Subcutaneous abdominal adipose tissue (tissue), 5 donors: Measurements from ENCODE around the gene VDR.

ENCODE experiments used
- H3K27ac ChIP-seq: one replicate; pipeline ENCODE4 v1.7.0; 2013; ENCODE audit warnings: low read depth, mild to moderate bottlenecking, inconsistent platforms, low read length, moderate library complexity
- H3K27me3 ChIP-seq, 5 donors: one replicate each; pipeline ENCODE4 v1.7.0; 2013; ENCODE audit warnings: low read length in 5 of 5, inconsistent platforms in 1 of 5; ENCODE audit not compliant: control insufficient read depth in 5 of 5, insufficient read depth in 4 of 5
- H3K36me3 ChIP-seq, 5 donors: one replicate each; pipeline ENCODE4 v1.7.0; 2013; ENCODE audit warnings: low read length in 5 of 5; ENCODE audit not compliant: control insufficient read depth in 5 of 5, insufficient read depth in 5 of 5
- H3K4me1 ChIP-seq, 5 donors: one replicate each; pipeline ENCODE4 v1.7.0; 2013; ENCODE audit warnings: low read length in 5 of 5, mild to moderate bottlenecking in 3 of 5, moderate library complexity in 1 of 5; ENCODE audit not compliant: control insufficient read depth in 5 of 5, insufficient read depth in 5 of 5
- H3K4me3 ChIP-seq, 5 donors: one replicate each; pipeline ENCODE4 v1.7.0; 2013; ENCODE audit warnings: low read length in 5 of 5, low read depth in 1 of 5
- H3K9ac ChIP-seq, 5 donors: one replicate each; pipeline ENCODE4 v1.7.0; 2013; ENCODE audit warnings: low read length in 5 of 5, mild to moderate bottlenecking in 4 of 5, moderate library complexity in 3 of 5
- H3K9me3 ChIP-seq, 5 donors: one replicate each; pipeline ENCODE4 v1.7.0; 2013; ENCODE audit warnings: low read length in 5 of 5; ENCODE audit not compliant: control insufficient read depth in 5 of 5
- donor health status: healthy.
- donor health status: healthy.
- donor health status: healthy.
- donor health status: healthy.
- donor health status: healthy.

VDR gene

GRCh38 chr12:47823422-47824086, 81.2 kb downstream of the VDR start:
- no peak overlapping the region for H3K4me3 ChIP-seq
- H3K4me1 ChIP-seq: peaks cover 17 to 81% (median 73%) of the 10 kb centered on the region in 5 donors
- no peaks in the 10 kb centered on the region for H3K27me3 ChIP-seq
- peak overlapping the region in 1 of 5 donors; percentile 44 for H3K9ac ChIP-seq
- no peaks in the 10 kb centered on the region for H3K9me3 ChIP-seq
- peak overlapping the region; percentile 67 for H3K27ac ChIP-seq
- H3K36me3 ChIP-seq: no peaks in the 10 kb centered on the region

GRCh38 chr12:47822863-47823262, 81.9 kb downstream of the VDR start:
- Histone ChIP-seq H3K36me3 (no peaks in the 10 kb centered on the region), H3K9me3 (no peaks in the 10 kb centered on the region), H3K4me3 (no peak overlapping the region), H3K27ac (peak overlapping the region; percentile 67), H3K9ac (peak overlapping the region in 1 of 5 donors; percentile 51), H3K27me3 (no peaks in the 10 kb centered on the region), H3K4me1 (peaks cover 14 to 81% (median 73%) of the 10 kb centered on the region in 5 donors)

- H3K4me1 ChIP-seq: peaks cover 17 to 84% (median 76%) of the 10 kb centered on the region in 5 donors
- no peaks in the 10 kb centered on the region for H3K36me3 ChIP-seq
- H3K9ac ChIP-seq: peak overlapping the region in 1 of 5 donors; percentile 51
- H3K27ac ChIP-seq: peak overlapping the region; percentile 28
- no peaks in the 10 kb centered on the region for H3K27me3 ChIP-seq
- H3K9me3 ChIP-seq: no peaks in the 10 kb centered on the region
- no peak overlapping the region for H3K4me3 ChIP-seq
These were observed 82.4 kb downstream of the VDR start for GRCh38 chr12:47822401-47822800.

- H3K27me3 ChIP-seq: no peaks in the 10 kb centered on the region
- peak overlapping the region in 4 of 5 donors; percentile 65 to 87 (median 82) for H3K4me3 ChIP-seq
- no peaks in the 10 kb centered on the region for H3K36me3 ChIP-seq
- peak overlapping the region; percentile 93 for H3K27ac ChIP-seq
- H3K9me3 ChIP-seq: no peaks in the 10 kb centered on the region
- peaks cover 17 to 89% (median 83%) of the 10 kb centered on the region in 5 donors for H3K4me1 ChIP-seq
- H3K9ac ChIP-seq: peak overlapping the region in 3 of 5 donors; percentile 66 to 73 (median 69)
These were observed 83.5 kb downstream of the VDR start for GRCh38 chr12:47821346-47821706.

GRCh38 chr12:47820631-47821345, 84.0 kb downstream of the VDR start:
- Histone ChIP-seq H3K4me1 (peaks cover 17 to 91% (median 84%) of the 10 kb centered on the region in 5 donors), H3K9ac (peak overlapping the region in 3 of 5 donors; percentile 82 to 97 (median 87))

GRCh38 chr12:47819896-47820630, 84.7 kb downstream of the VDR start, which contains the start of gene HDAC7:
TSS of gene HDAC7 (minus strand) at chr12:47819903. CDS start at chr12:47819785, 118 bp downstream.
- Histone ChIP-seq H3K27me3 (no peaks in the 10 kb centered on the region), H3K9me3 (no peaks in the 10 kb centered on the region), H3K9ac (peak within 1 kb of the TSS; percentile 77 to 97 (median 87)), H3K36me3 (no peaks in the 10 kb centered on the region), H3K4me1 (peaks cover 17 to 90% (median 84%) of the 10 kb centered on the region in 5 donors), H3K27ac (peak within 1 kb of the TSS; percentile 93), H3K4me3 (peak within 1 kb of the TSS; percentile 65 to 91 (median 83))

More at GRCh38 chr12:47820631-47821345, 84.0 kb downstream of the VDR start:
- peak overlapping the region; percentile 65 to 91 (median 83) for H3K4me3 ChIP-seq
- no peaks in the 10 kb centered on the region for H3K27me3 ChIP-seq
- H3K27ac ChIP-seq: peak overlapping the region; percentile 93
- no peaks in the 10 kb centered on the region for H3K9me3 ChIP-seq
- H3K36me3 ChIP-seq: no peaks in the 10 kb centered on the region

GRCh38 chr12:47819138-47819895, 85.5 kb downstream of the VDR start:
- Histone ChIP-seq H3K4me3 (peak overlapping the region; percentile 44 to 91 (median 83)), H3K9me3 (no peaks in the 10 kb centered on the region), H3K4me1 (peaks cover 20 to 90% (median 84%) of the 10 kb centered on the region in 5 donors), H3K27ac (peak overlapping the region; percentile 93), H3K27me3 (no peaks in the 10 kb centered on the region), H3K36me3 (peaks cover 0 to 7% (median 4%) of the 10 kb centered on the region in 5 donors), H3K9ac (peak overlapping the region; percentile 77 to 89 (median 84))

- H3K9ac ChIP-seq: peak overlapping the region; percentile 77 to 89 (median 84)
- H3K27me3 ChIP-seq: no peaks in the 10 kb centered on the region
- peak overlapping the region; percentile 93 for H3K27ac ChIP-seq
- H3K36me3 ChIP-seq: peaks cover 0 to 8% (median 5%) of the 10 kb centered on the region in 5 donors
- peak overlapping the region; percentile 72 to 87 (median 80) for H3K4me3 ChIP-seq
- no peaks in the 10 kb centered on the region for H3K9me3 ChIP-seq
- H3K4me1 ChIP-seq: peaks cover 22 to 90% (median 84%) of the 10 kb centered on the region in 5 donors
These were observed 86.2 kb downstream of the VDR start for GRCh38 chr12:47818467-47819137.

GRCh38 chr12:47818007-47818376, 86.8 kb downstream of the VDR start:
- H3K9ac ChIP-seq: peak overlapping the region in 4 of 5 donors; percentile 73 to 89 (median 86)
- no peaks in the 10 kb centered on the region for H3K27me3 ChIP-seq
- peak overlapping the region; percentile 93 for H3K27ac ChIP-seq
- H3K9me3 ChIP-seq: no peaks in the 10 kb centered on the region
- H3K36me3 ChIP-seq: peaks cover 0 to 8% (median 5%) of the 10 kb centered on the region in 5 donors
- peaks cover 25 to 89% (median 84%) of the 10 kb centered on the region in 5 donors for H3K4me1 ChIP-seq
- H3K4me3 ChIP-seq: peak overlapping the region; percentile 72 to 87 (median 80)
